ENCODE results near the gene SPDYE18.
"Not testable (repeated sequence)": the region's sequence is repeated elsewhere in the genome, so short reads cannot be mapped to it uniquely, and the experiment has no call there.

Gene SPDYE18

DNA sequence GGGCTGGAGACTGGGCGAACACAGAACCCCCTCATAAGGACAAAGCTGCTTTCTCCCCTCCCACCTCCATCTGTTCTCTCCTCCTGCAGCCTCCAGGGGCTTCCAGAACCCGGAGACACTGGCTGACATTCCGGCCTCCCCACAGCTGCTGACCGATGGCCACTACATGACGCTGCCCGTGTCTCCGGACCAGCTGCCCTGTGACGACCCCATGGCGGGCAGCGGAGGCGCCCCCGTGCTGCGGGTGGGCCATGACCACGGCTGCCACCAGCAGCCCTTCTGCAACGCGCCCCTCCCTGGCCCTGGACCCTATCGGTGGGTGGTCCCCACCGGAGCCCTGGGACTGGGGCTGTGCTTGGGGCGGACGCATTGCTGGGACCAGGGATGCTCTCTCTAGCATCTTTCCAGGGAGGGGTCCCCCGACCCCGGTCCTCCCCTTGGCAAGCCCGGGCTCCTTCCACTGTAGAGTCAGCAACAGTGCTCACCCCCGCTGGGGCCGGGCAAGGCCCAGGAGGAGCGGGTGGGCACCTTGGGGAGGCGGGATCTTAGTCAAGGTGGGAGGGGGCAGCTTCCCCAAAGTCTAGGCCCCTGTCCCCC lies 56.8 kb downstream of the SPDYE18 start:
- DNase-seq = not testable (repeated sequence)

- not testable (repeated sequence) for DNase-seq
Observed at GRCh38 chr7:77004151-77004550, 58.2 kb downstream of the SPDYE18 start.

GRCh38 chr7:77003241-77003640 lies 59.1 kb downstream of the SPDYE18 start:
- DNase-seq = not testable (repeated sequence)

DNA sequence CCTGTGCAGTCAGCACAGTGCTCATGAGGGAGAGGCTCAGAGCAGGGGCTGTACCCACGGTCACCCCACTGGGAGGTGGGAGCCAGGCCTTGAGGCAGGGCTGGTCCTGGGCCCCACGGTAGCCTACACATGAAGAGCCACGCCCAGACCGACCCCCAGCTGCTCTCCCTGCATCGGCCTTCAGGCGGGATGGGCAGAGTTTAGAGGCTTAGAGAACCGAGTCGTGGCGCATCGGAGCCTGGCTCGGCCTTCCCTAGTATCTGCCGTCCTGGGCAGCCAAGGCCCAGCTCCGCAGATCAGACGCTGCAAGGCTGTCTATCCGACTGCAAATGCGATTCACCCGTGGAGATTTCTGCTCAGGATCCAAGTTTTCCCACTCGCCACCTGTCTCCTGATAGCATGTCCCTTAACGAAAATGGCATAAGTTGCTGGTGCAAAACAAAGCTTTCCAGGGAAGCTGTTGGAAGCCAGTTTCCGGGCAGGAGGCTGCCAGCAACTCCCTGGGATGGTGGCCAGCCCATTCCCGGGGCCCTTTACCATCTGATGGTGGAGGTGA lies 59.6 kb downstream of the SPDYE18 start:
- DNase-seq = not testable (repeated sequence)

DNA sequence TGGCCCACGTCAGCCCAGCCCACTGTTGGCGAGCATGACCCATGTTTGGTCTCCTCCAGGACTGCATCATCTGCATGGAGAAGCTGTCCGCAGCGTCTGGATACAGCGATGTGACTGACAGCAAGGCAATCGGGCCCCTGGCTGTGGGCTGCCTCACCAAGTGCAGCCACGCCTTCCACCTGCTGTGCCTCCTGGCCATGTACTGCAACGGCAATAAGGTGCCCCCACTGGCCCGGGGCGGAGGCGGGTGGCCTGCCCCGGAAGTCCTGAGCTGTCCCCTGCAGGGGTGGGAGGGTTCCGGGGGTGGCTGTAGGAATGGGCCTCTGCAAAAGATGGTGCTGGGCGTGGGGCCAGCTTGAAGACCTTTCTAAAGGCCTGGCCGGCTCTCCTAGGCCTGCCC lies 60.3 kb downstream of the SPDYE18 start:
- DNase-seq = not testable (repeated sequence)

All from suppressor macrophage (primary cell).